Measurements from ENCODE around the gene PROM1. TPM values are rescaled to one million over a fixed set of nuclear protein-coding genes. Genes with fewer than 3 reads are reported as not detected.

Gene PROM1
- total and polyA plus RNA-seq, 2 of the 4 experiments (the other 2 are of a cell fraction), result not detected

- dilution Hi-C loops (cut with HindIII; ENCODE audit: low sequenced_read_pairs, unreplicated experiment) (no loop called here), in situ Hi-C loops (cut with MboI; ENCODE audit: low sequenced_read_pairs) (no loop called here), intact Hi-C loops (cut with micrococcal nuclease) (no loop called here)
- Histone ChIP-seq H3K36me3 (ENCODE audit: control insufficient read depth, insufficient read depth, low read length) (no peaks in the 10 kb centered on the region), H4K8ac (ENCODE audit: low read depth in 2 of 2, low read length in 2 of 2) (no peak overlapping the region), H2AFZ (replicated peaks; ENCODE audit: low read length, poor library complexity) (no peak overlapping the region), H4K91ac (ENCODE audit: insufficient read depth, low read depth, low read length) (no peak overlapping the region), H3K9me3 (ENCODE audit: control insufficient read depth, insufficient read depth, low read length) (no peaks in the 10 kb centered on the region), H4K20me1 (ENCODE audit: insufficient read depth, low read length) (no peaks in the 10 kb centered on the region), H3K27me3 (ENCODE audit: control insufficient read depth, insufficient read depth, low read length) (peaks cover 26% of the 10 kb centered on the region), H3K4ac (ENCODE audit: low read depth, low read length) (no peak overlapping the region), H3K56ac (ENCODE audit: extremely low read depth, insufficient read depth, low read length) (no peak overlapping the region), H2AK9ac (replicated peaks; ENCODE audit: low read depth, low read length, poor library complexity) (no peak overlapping the region), H2AK5ac (ENCODE audit: low read depth, low read length) (no peak overlapping the region), H3K4me1 (ENCODE audit: control insufficient read depth, insufficient read depth, low read length) (no peaks in the 10 kb centered on the region), H2BK120ac (ENCODE audit: low read depth, low read length) (no peak overlapping the region), H2BK15ac (ENCODE audit: low read depth, low read length) (no peak overlapping the region), H2BK20ac (ENCODE audit: low read depth, low read length) (no peak overlapping the region), H3K9me1 (ENCODE audit: insufficient read depth, low read length) (no peaks in the 10 kb centered on the region), H3K4me3 (ENCODE audit: insufficient read depth, low read depth, low read length) (no peak overlapping the region), H3K79me1 (ENCODE audit: low read depth in 1 of 2, low read length in 2 of 2) (no peaks in the 10 kb centered on the region), H2BK5ac (ENCODE audit: low read depth, low read length, poor library complexity, severe bottlenecking) (no peak overlapping the region), H4K5ac (ENCODE audit: low read depth, low read length) (no peak overlapping the region), H3K18ac (ENCODE audit: low read depth, low read length) (no peak overlapping the region), H3K14ac (replicated peaks; ENCODE audit: low read depth, low read length) (no peak overlapping the region), H3K27ac (ENCODE audit: insufficient read depth, low read length) (no peak overlapping the region), H3K4me2 (ENCODE audit: low read depth, low read length) (no peak overlapping the region), H3K9ac (ENCODE audit: low read depth, low read length) (no peak overlapping the region), H3K23ac (ENCODE audit: low read depth, low read length) (no peak overlapping the region)
- no TSS peak for BruUV-seq (replicated peaks)
- ChIA-PET POLR2A (ENCODE audit: unreplicated experiment) (interaction anchor here (0.6 kb wide), 1 partner anchor 12 kb away, joined by 4 read pairs; no protein-coding TSS in a partner anchor), CTCF (interaction anchor here (0.6 to 1.7 kb wide), 2 partner anchors 13 to 134 kb away, joined by 3 to 4 read pairs; no protein-coding TSS in a partner anchor)
- DNase-seq (no peak), ATAC-seq (ENCODE audit: low read depth) (no peak)
- no CpG with 5 or more reads among the region's 1 CpG for WGBS, 2 experiments (ENCODE audit: extremely low coverage in 2 of 2, insufficient read length in 1 of 2)
- TF ChIP-seq POLR2A (IDR thresholded peaks at IDR 0.05; ENCODE audit: low read depth, low read length), result no peak
- TF ChIP-seq CEBPB (IDR thresholded peaks at IDR 0.05; ENCODE audit: low read depth, low read length), result no peak
- TF ChIP-seq RAD21 (IDR thresholded peaks at IDR 0.05; ENCODE audit: low read length), result no peak
- TF ChIP-seq RFX5 (IDR thresholded peaks at IDR 0.05; ENCODE audit: low read depth, low read length), result no peak
- no peak for TF ChIP-seq CHD1 (IDR thresholded peaks at IDR 0.05; ENCODE audit: low read depth, low read length)
- TF ChIP-seq, protein P1, sequence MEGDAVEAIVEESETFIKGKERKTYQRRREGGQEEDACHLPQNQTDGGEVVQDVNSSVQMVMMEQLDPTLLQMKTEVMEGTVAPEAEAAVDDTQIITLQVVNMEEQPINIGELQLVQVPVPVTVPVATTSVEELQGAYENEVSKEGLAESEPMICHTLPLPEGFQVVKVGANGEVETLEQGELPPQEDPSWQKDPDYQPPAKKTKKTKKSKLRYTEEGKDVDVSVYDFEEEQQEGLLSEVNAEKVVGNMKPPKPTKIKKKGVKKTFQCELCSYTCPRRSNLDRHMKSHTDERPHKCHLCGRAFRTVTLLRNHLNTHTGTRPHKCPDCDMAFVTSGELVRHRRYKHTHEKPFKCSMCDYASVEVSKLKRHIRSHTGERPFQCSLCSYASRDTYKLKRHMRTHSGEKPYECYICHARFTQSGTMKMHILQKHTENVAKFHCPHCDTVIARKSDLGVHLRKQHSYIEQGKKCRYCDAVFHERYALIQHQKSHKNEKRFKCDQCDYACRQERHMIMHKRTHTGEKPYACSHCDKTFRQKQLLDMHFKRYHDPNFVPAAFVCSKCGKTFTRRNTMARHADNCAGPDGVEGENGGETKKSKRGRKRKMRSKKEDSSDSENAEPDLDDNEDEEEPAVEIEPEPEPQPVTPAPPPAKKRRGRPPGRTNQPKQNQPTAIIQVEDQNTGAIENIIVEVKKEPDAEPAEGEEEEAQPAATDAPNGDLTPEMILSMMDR (conservative IDR thresholded peaks at IDR 0.05; ENCODE audit: low read depth, low read length), result no peak
- no peak for TF ChIP-seq MXI1 (IDR thresholded peaks at IDR 0.05; ENCODE audit: borderline replicate concordance, low read depth, low read length)
- TF ChIP-seq, protein P2, sequence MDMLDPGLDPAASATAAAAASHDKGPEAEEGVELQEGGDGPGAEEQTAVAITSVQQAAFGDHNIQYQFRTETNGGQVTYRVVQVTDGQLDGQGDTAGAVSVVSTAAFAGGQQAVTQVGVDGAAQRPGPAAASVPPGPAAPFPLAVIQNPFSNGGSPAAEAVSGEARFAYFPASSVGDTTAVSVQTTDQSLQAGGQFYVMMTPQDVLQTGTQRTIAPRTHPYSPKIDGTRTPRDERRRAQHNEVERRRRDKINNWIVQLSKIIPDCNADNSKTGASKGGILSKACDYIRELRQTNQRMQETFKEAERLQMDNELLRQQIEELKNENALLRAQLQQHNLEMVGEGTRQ (IDR thresholded peaks at IDR 0.05; ENCODE audit: low read depth, low read length), result no peak
- no peak for TF ChIP-seq BHLHE40 (IDR thresholded peaks at IDR 0.05; ENCODE audit: low read depth, low read length)
- no peak for TF ChIP-seq MAZ (IDR thresholded peaks at IDR 0.05; ENCODE audit: borderline replicate concordance, low read depth, low read length)
- TF ChIP-seq NFE2L2 (IDR thresholded peaks at IDR 0.05; ENCODE audit: low read depth, low read length), result no peak
- TF ChIP-seq MAFK (IDR thresholded peaks at IDR 0.05; ENCODE audit: low read depth, low read length), result no peak
- TF ChIP-seq RCOR1 (IDR thresholded peaks at IDR 0.05; ENCODE audit: insufficient replicate concordance, low read length), result no peak
- TF ChIP-seq, protein P3, sequence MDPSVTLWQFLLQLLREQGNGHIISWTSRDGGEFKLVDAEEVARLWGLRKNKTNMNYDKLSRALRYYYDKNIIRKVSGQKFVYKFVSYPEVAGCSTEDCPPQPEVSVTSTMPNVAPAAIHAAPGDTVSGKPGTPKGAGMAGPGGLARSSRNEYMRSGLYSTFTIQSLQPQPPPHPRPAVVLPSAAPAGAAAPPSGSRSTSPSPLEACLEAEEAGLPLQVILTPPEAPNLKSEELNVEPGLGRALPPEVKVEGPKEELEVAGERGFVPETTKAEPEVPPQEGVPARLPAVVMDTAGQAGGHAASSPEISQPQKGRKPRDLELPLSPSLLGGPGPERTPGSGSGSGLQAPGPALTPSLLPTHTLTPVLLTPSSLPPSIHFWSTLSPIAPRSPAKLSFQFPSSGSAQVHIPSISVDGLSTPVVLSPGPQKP (IDR thresholded peaks at IDR 0.05; ENCODE audit: borderline replicate concordance, low read depth, low read length), result no peak
- no peak for TF ChIP-seq SMC3 (IDR thresholded peaks at IDR 0.05; ENCODE audit: low read depth, low read length)
- TF ChIP-seq FOS (IDR thresholded peaks at IDR 0.05; ENCODE audit: low read depth, low read length), result no peak
These were observed 45.5 kb upstream of the PROM1 start for GRCh38 chr4:16129336-16129735.
